ENCODE data around the gene CALCOCO1.

DNA sequence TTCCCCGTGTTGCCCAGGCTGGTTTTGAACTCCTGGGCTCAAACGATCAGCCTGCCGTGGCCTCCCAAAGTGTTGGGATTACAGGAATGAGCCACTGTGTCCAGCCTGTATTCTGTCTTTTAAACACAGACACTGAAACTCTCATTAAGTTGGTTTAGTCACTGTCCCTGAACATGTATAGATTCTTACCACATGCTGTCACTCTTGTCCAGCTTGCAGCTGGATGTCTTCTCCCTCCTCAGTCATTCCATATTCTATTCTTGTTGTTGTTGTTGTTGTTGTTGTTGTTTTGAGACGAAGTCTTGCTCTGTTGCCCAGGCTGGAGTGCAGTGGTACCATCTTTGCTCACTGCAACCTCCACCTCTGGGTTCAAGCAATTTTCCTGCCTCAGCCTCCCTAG lies 39.1 kb downstream of the CALCOCO1 start:
- TF ChIP-seq, protein P1, sequence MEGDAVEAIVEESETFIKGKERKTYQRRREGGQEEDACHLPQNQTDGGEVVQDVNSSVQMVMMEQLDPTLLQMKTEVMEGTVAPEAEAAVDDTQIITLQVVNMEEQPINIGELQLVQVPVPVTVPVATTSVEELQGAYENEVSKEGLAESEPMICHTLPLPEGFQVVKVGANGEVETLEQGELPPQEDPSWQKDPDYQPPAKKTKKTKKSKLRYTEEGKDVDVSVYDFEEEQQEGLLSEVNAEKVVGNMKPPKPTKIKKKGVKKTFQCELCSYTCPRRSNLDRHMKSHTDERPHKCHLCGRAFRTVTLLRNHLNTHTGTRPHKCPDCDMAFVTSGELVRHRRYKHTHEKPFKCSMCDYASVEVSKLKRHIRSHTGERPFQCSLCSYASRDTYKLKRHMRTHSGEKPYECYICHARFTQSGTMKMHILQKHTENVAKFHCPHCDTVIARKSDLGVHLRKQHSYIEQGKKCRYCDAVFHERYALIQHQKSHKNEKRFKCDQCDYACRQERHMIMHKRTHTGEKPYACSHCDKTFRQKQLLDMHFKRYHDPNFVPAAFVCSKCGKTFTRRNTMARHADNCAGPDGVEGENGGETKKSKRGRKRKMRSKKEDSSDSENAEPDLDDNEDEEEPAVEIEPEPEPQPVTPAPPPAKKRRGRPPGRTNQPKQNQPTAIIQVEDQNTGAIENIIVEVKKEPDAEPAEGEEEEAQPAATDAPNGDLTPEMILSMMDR (conservative IDR thresholded peaks at IDR 0.05; ENCODE audit: low read depth, low read length) = no peak
- TF ChIP-seq EZH2 (IDR thresholded peaks at IDR 0.05; ENCODE audit: low read length, unreplicated experiment) (no peak), EZH2phosphoT487 (IDR thresholded peaks at IDR 0.05; ENCODE audit: borderline replicate concordance, low read length) (no peak)
